NCI-H1930 (cell line): ENCODE data around the gene GRM6.

Experiments
- DNase-seq, 2 experiments: peaks; one replicate each; lab custom pipeline; 2025; lab: John Stamatoyannopoulos, UW

GRM6 gene

DNA sequence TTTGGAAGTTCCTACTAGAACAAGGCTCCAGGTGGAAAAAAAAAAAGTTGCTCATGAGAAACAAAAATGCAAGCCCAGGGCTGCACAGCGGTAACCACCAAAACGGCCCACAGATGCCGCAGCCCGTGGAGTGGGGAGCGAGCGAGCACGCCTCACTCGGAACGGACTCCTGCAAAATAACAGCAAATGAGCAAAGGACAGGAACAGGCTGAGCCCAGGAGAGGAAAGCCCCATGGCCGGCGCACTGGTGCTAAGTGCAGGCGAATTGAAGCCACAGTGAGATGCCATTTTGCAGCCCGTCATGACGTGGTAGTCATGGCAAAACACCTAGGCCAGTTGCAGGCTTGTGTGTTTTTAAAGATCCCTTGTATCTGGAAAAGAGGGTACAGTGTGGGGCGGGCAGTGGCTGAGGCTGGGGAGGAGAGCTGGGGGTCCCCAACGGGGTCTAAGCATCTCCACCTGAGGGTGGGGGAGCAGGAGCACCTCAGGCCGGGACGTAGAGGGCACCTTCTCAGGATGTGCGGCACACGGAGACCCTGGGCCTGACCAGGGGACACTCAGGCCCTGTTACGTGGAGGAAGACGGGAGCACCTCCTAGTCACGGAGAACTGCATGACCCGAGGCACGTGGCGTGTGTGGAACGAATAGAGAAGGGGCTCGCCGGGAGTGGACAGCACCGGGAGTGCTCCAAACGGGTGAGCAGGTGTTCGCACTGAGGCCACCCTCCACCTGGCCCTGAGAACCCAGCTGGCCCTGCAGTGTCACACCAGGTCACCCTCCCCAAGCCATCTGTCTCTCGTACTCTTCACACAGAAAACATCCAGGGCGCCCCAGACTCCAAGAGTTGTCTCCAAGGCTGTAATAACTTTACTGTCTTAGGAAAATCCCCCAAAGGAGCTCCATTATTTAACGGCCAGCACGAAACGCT lies 10.7 kb downstream of the GRM6 start:
- no peak for DNase-seq

DNA sequence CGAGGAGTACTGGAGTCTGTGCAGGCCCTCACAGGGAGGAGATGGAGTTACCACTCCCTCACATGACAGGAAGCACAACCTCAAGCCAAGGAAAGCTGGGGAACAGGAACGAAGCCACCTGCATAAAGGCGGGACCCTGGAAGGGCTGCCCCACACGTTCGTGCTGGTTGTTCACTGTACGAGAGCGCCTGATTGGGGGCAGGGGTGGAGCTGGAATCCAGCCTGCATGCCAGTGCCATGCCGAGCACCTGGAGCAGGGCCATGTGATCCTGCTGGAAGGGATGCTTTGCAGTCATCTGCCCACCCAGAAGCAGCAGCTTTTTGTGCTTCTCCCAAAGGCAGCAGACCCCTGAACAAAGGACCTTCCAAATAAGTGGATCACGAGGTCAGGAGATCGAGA lies 11.4 kb downstream of the GRM6 start:
- no peak for DNase-seq

- DNase-seq, result no peak
These were observed 12.2 kb downstream of the GRM6 start for GRCh38 chr5:178982941-178983340.

DNA sequence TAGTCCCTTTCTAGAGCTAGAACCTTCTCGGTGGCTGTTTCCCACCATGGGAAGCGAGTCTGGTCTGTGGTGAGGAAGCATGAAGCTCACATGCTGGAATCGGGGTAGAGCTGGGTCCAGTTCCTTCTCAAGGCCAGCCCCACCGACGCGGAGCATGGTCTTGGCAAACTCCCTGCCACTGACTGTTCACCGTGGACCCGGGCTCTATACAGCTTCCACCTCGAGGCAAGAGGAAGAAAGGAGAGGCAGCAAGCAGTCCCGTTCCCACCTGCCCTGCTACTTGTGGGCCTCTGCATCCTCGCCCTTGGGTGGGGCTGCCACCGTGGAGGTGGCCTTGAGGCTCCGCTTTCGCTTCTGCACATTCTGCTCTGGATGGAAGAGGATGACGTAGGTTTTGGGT lies 13.7 kb downstream of the GRM6 start:
- DNase-seq, result no peak

DNA sequence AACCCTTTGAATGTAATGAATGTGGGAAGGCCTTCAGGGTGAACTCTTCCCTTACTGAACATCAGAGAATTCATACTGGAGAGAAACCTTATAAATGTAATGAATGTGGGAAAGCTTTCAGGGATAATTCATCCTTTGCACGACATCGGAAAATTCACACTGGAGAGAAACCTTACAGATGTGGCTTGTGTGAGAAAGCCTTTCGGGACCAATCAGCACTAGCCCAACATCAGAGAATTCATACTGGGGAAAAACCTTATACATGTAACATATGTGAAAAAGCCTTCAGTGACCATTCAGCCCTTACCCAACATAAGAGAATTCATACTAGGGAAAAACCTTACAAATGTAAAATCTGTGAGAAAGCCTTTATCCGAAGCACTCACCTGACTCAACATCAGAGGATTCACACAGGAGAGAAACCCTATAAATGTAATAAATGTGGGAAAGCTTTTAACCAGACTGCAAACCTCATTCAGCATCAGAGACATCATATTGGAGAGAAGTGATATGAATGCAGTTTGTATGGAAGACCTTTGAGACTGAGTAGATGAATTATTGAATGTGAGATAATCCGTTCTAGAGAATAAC lies 29.6 kb downstream of the GRM6 start:
- DNase-seq, result no peak

- DNase-seq, result no peak
These were observed 53.8 kb downstream of the GRM6 start for GRCh38 chr5:178941361-178941760.

GRCh38 chr5:178940569-178941360 lies 54.4 kb downstream of the GRM6 start, which contains the start of gene ZNF454:
Gene ZNF454, plus strand, starts transcription at chr5:178941198. Its CDS starts 1,594 bp downstream, at chr5:178942792.
- DNase-seq, result peak; percentile 72 to 87

DNA sequence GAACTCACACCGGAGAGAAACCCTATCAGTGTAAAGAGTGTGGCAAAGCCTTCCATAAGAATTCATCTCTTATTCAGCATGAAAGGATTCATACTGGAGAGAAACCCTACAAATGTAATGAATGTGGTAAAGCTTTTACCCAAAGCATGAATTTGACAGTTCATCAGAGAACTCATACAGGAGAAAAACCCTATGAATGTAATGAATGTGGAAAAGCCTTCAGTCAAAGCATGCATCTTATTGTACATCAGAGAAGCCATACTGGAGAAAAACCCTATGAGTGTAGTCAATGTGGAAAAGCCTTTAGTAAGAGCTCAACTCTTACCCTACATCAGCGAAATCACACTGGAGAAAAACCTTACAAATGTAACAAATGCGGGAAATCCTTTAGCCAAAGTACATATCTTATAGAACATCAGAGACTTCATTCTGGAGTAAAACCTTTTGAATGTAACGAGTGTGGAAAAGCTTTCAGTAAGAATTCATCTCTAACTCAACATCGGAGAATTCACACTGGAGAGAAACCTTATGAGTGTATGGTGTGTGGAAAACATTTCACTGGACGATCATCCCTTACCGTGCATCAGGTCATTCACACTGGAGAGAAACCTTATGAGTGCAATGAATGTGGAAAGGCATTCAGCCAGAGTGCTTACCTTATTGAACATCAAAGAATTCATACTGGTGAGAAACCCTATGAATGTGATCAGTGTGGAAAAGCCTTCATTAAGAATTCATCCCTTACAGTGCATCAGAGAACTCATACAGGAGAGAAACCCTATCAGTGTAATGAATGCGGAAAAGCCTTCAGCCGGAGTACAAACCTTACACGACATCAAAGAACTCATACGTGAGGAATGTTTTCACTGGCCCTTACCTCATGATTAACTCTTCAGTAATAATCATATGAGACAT lies 63.0 kb downstream of the GRM6 start:
- no peak for DNase-seq
